GM18909 (cell line): ENCODE results near the gene FAM186B.
"Not testable (repeated sequence)": the region's sequence is repeated elsewhere in the genome, so short reads cannot be mapped to it uniquely, and the experiment has no call there.

Experiments
- ATAC-seq: cut with Tn5 transposase; IDR thresholded peaks from one replicate; pipeline ENCODE4 v1.9.1; 2021; ENCODE audit warnings: mild to moderate bottlenecking; ENCODE audit not compliant: unreplicated experiment, poor library complexity

The FAM186B gene

DNA sequence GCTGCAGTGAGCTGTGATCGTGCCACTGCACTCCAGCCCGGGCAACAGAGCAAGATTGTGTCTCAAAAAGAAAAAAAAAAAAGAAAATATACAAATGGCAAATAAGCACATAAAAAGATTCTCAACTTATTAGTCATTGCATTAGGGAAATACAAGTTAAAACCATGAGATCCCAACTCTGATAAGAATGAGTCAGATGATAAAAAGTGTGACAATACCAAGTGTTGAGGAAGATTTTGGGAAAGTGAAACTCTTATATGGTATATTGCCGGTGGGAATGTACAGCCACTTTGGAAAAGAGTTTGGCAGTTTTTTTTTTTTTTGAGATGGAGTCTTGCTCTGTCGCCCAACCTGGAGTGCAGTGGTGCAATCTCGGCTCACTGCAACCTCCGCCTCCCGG lies 10.3 kb upstream of the FAM186B start:
- no peak for ATAC-seq

DNA sequence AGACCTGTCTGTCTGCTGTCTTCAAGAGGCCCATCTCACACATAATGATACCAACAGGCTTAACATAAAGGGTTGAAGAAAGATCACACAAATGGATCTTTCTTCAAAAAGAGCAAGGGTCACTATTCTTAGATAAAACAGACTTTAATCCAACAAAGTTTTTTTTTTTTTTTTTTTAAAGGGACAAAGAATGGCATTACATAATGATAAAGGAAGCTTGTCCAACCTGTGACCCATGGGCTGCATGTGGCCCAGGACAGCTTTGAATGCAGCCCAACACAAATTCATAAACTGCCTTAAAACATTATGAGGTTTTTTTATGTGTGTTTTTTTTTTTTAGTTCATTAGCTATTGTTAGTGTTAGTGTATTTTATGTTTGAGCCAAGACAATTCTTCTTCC lies 6.8 kb upstream of the FAM186B start:
- ATAC-seq = no peak

DNA sequence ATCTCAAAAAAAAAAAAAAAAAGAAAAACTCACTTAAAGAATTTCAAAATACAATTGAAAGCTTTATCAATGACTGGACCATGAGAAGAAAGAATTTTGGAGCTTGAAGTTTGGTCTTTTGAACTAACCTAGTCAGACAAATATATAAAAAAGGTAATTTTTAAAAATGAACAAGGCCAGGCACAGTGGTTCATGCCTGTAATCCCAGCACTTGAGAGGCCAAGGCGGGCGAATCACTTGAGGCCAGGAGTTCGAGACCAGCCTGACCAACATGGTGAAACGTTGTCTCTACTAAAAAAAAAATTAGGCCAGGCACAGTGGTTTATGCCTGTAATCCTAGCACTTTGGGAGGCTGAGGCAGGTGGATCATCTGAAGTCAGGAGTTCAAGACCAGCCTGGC lies 5.3 kb upstream of the FAM186B start:
- ATAC-seq = not testable (repeated sequence)

DNA sequence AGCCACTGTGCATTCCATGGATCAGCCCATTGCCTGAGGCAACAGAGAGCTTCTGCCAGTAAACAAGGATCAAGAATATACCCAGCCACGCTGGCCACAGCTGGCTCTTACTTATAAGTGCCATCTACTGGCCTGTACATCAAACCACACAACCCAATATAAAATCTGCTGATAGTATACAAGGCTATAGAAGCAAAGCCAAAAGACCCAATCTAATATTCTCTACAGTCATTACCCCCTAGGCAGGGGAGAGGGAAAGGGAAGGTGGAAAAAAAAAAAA lies 4.4 kb upstream of the FAM186B start:
- no peak for ATAC-seq

DNA sequence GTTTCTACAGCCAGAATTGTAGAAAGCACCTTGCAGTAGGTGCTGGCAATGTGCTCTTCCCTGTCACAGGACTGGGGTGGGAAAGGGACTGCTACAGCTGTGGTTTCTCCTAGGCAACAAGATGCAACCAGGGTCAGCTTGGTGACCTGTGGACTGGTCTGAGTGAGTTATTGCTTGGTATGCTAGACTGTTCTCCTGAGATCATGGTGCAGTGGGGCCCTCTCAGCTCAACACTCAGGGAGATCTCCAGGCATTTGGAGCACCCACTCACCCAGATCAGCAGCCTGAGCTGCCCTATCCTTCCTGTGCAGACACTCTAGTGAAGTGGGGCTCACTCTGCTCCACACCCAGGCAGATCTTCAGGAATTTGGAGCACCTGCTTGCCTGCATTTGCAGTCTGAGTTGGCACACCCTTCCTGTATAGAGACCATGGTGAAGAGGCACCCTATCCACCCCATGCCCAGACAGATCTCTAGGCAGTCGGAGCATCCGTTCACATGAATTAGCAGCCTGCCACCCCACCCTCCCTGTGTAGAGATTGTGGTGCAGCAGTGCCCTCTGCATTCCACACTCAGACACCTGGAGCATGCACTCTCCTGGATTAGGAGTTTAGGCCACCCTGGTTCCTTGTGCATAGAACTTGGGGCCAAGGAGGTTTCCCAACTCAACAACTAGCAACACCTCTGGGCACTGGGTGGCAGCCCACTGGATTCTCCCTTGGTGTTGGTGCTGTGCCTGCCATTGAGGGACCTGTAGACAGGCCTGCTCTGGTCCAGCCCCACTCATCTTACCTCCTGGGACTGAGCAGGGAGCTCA lies 3.8 kb upstream of the FAM186B start:
- no peak for ATAC-seq

DNA sequence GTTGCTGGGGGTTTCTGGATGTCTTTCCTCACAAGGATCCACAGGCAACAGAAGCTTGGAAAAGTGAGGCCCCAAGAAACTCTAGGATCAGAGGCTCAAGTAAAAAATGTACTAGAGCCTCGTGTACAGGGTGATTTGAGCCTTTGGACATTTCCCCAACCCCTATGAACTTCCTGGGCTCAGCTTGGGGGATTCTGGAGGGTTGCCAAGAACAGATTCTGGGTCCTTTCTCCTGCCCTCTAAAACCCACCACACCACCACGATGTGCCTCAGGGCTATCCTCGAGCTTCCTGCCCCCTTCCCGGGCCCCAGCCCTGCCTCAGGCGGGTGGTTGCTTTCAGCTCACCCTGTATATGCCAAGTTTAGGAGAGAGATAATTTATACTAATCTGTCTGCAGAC lies 583 bp downstream of the FAM186B start:
- no peak for ATAC-seq

DNA sequence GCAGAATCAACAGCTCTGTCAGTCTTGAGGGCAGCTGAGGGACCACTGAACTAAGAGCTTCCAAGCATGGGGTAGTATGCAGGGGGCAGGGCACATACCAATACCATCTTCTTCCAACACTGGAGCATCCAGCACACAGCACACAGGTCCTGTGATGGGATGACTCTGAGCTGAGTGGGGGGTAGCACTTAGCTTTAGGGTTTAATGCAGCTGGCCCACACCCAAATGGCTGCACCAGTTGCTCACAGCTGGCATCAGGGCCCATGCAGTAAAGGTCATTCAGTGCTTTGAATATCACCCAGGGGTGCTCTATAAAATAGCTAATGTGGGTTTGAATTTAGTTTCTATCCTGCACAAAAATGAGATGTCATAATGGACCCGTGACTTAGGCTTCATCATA lies 1.7 kb downstream of the FAM186B start:
- ATAC-seq = no peak

DNA sequence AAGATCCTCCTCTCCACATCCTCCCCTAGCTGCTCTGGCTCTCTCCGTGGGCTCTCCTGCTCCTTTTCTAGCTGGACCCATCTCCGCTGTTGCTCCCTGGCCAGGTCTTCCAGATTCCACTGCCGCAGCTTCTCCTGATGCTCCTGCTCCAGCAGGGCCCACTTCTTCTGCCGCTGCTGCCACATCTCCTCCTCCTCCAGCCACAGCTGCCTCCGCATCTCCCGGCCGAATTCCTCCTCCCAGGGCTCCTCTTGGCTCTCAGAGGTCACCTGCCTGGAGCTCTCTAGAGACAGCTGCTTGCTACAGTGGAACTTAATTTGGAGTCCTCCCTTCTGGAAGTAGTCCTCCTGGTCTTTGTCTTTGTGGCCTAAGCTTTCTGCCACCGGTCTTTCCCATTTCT lies 5.5 kb downstream of the FAM186B start:
- no peak for ATAC-seq

DNA sequence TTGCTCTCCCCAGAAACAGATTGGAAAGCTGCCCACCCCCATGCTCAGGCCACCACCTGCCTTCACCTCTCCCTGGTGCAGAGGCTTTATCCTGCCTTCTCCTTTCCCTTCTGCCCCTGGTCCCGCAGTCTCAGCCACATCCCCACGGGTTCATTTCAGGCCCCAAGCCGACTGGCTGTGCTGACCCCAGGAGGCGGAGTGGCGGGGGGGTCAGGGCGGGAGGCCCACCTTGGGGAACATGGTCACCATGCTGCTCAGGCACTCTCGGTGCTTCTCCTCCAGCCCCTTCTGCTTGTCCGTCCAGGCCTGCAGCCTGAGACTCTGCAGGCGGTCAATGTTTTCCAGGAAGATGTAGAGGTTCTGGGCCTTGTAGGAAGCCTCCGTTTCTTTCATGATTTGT lies 6.9 kb downstream of the FAM186B start:
- ATAC-seq = no peak

DNA sequence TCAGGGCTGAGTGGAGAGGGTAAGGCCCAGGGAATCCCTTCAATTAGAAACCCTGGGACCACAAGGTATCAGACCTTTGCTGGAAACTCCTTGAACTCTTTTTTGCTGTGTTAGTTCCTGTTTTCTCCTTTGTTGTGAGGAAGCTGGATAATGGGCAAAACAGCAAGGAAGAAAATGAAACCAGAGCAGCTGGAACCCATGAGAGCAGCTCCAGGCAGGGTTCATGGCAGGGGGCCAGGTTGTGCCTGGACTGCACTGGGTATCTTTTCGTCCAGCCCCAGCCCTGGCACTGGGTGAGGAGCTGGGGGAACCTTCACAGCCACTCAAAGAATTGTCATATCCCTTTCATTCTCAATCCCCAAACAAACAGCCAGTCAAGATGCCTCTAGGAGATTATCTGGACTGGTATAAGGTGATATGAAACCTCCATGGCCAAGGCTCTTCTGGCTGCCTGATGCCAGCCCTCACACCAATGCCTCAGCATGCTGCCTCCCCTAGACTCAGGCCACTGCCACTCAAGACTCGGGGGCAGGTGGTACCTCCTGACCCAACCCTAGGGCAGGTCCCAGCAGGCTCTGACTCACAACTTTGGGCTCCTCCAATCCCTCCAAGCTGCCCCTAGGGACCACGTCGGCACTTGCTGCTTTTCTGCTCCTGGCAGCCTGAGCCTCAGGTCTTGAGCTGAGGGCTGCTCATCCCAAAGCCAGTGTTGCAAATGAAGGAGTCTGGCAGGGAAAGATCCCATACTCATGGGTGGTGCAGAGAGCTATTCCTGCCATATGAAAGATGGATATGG lies 16.5 kb downstream of the FAM186B start:
- ATAC-seq = no peak

DNA sequence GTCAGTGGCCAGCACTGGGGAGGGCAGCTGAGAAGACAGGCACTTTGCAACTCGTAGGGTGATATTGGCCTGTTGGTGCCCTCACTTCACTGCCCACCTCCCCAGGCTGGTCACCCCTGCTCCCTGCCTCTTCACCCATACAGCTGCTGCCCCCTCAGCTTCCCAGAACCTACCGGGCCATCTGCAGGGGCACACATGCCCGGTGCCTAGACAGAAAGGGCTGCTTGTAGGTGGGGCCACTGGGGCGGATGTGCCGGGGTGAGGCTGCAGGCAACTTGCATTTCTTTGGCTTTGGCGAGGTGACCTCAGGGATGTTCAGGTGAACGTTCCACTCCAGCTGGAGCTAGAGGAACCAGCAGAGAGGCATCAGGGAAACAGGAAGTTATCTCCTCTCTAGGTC lies 17.2 kb downstream of the FAM186B start:
- ATAC-seq = no peak

DNA sequence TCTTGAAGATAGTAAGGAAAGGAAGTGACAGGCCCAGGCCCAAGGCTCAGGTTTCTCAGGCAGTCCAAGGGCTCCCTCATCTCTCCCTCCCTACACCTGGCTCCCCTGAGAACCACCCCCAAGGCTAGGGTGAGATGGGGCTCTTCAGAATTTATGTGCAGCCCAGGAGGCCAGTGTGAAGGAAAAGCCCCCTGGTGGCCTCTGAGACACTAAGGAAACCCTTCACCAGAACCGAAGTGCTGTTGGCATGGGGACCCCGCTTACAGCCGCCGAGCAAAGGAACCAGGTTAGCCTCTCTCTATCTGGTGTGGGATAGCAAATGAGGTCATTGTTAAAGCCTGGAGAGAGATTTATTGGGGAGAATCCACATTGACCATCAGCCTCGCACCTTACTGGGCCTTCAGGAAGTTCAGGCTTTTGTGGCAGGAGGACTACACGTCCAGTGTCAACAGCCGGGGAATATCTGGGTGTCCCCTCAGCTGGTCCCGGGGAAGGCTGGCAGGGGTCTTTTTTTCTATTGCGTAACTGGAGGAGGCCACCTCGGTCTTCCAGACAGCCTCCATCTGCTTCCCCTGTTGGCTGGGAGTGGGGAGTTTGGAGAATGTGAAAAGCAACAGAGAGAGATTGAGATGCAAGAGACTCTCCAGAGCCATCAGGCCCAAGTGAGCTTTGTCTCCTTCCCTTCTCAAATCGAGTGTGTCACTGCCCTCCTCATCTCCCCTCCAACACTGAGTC lies 18.1 kb downstream of the FAM186B start:
- no peak for ATAC-seq

DNA sequence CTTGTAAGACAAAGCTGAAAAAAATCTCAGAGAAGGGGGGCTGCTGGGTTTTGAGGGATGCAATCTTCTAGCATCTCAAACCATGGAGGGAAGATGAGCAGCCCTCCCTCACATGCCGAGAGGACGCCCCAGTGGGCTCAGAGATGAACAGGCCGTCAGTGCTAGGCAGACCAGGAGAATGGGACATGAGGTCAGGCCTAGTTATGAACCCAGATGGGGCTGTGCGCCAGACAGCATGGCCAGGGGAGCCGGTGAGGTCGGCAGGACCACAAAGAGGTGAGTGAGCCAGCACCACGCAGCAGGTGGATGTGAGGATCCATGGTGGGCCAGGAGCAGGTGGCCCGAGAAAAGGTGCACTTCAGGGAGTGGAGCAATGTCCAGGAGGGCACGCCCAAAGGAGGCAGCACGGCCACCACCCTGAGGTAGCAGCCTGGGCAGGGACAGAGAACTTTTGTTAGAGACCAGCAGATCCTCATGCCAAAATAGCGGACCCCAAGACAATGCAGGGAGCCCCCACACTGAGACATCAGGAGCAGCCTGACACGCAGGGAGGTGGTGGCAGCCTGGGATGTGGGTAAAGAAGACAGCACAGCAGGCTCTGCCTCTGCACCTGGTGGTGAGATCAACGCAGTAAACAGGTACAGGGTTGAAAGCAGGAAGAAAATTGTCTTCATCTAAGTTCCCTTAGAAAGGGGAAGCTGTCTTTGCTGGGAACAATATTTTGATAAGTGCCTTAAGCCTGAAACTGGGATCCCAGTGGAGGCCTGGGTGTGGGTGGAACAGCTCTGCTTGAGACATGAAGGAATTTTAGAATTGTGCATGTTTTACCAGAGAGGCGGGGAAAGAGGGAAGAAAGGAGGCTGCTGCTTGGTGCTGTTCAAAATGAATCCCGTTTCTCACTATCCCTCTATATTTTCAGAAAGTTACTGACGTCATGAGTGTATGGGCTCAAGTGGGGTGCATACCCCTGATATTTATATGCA lies 19.7 kb downstream of the FAM186B start:
- ATAC-seq = no peak

DNA sequence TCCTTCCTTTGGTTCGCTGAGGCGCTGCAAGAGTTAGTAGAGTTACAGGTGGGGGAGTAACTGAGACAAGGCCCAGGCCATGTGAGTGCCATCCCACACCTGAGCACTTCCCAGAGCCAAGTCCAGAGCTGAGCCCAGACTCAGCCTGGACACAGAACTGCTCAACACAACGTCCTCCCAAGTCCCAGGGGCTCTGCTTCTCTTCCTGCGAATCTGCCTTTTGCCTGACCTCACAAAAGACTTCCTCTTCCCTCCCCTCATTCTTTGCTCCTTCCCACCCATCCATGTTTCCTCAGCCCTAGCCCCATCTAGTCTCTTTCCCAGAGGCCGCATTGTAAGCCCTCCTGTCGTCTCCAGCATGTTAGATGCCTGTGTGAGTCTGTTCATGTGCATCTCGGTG lies 20.8 kb downstream of the FAM186B start:
- ATAC-seq = no peak

DNA sequence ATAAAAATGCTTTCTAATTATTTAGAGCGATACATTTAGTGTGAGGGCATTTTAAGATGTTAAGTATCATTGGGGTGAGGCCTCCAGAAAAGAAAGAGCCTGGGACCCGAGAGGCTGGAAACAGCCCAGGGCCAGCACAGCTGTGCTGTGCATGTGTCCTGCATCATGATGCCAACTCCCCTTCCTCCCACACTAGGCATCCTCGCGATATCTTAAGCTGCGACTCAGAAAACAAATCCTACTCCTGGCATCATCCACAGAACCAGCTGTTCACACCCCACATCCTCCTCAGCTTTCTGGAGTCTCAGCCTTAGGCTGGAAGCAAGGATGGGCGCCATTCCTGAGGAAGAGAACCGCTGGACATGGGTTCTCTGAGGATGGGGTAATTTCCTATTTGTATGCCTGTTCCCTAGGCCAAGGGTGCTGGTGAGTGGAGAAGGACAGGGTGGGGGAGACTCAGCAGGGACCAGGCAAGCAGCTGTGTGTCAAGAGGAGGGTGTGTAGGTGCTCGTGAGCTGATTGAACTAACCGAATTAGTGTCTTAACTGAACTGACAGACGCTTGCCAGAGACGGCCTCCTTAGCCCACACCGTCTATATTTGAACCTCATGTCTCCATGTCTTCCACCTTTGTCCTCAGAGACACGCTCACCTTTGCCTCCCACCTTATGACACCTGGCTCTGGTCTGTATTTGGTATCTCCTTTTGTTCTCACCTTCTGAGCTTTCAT lies 21.9 kb downstream of the FAM186B start:
- ATAC-seq = no peak

DNA sequence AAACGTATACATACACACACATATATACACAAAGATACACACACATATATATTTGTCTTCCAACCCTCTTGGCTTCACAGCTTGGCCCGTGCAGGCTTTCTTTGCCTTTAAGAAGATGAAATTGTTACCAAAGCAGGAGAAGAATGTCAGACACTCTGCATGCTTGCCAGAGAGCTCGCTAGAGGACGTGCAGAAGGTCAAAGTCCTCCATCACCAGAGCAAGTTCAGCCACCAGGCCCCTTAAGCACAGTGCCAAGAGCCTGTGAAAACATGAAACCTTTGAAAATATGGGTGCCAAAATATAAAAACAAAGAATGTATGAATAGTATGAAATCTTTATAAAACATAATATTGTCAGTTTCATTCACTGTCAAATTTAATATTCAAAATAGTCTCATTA lies 22.6 kb downstream of the FAM186B start:
- ATAC-seq = no peak

DNA sequence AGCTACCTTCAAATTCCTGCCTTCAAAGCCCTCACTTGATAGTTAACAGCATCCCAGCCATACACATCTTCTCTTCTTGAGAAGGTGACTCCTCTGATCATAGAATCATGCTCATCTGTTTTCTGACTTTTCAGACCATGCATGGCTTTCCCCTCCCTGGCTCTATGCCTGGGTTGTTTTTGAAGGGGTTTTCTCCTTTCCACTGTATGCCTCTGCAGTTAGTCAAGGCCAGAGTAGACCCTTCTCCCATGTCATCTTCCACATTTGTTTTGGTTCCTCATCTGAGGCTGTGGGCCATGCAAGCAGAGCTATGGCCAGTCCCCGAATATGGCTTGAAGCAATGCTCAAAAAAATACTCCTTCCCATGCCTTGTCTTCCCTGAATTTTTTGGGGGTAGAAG lies 23.2 kb downstream of the FAM186B start:
- ATAC-seq = no peak

DNA sequence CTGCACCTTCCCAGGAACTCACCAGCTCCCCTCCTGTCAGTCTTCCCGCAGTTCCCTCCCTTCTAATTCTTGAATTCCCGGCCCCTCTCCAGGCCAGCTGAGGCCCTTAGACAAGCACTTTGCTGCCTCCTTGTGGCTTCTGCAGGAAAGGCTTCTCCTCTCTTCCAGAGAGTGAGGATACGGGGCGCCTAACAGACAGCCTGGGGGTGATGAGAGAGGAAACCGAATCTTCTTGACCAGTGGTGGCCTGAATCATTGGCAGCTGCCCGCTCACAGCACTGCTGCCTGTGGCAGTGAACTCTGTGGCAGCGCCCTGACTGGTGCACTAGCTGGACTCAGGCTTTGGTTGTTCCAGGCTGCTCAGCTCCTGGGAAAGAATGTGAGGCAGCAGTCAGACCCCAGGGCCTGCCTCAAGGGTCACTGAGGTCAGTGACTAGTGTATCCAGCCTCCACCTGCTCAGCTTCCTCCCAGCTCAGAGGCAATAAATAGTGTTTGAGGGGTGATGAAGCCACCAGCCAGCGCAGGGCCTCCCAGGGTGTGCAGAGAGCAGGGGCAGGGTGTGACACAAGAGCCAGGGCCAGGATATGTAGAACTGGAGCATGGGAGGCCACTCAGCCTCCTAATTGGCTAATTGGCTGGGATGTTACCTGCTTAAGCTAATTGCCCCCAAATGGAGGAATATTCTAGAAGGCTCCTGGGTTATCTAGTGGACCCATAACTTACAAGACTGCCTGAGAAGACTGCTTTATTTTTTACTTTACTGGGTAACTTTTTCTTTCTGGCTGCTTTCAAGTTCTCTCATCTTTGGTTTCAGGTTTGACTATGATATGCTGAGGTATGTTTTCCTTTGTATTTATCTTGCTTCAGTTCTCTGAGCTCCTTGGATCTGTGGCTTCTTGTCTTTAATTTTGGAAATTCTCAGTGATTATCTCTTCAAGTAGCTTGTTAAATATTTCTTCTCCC lies 24.6 kb downstream of the FAM186B start:
- no peak for ATAC-seq
